CD14-positive monocyte (primary cell): Measurements from ENCODE around the gene RAPGEF5. TPM values are rescaled to one million over a fixed set of nuclear protein-coding genes. Genes with fewer than 3 reads are reported as not detected.

Experiments
- DNase-seq, 3 donors: peaks; one replicate each; pipeline ENCODE4 v3.0.0-alpha.2; 2011 to 2022
- H2AFZ ChIP-seq: 2 replicates; pipeline ENCODE4 v1.6.0; 2012; ENCODE audit warnings: mild to moderate bottlenecking, low read depth, low read length, inconsistent platforms; ENCODE audit not compliant: insufficient read depth, poor library complexity, severe bottlenecking
- H3K27ac ChIP-seq, 2 donors: 1 replicate in 1 of 2; 2 replicates in 1 of 2; pipeline ENCODE4 v1.5.1; 2012 to 2013; ENCODE audit warnings: low read length in 2 of 2, control low read depth in 1 of 2, inconsistent platforms in 1 of 2, low read depth in 1 of 2, mild to moderate bottlenecking in 1 of 2
- H3K27me3 ChIP-seq, 2 donors: one replicate each; pipeline versions ENCODE4 v1.6.0 to v1.6.1; 2011 to 2013; ENCODE audit warnings: low read length in 2 of 2; ENCODE audit not compliant: control insufficient read depth in 2 of 2, insufficient read depth in 2 of 2
- H3K36me3 ChIP-seq, 2 donors: replicated peaks in 1 of 2; 1 replicate in 1 of 2; 2 replicates in 1 of 2; pipeline versions ENCODE4 v1.5.1 to v1.6.1; 2012 to 2013; ENCODE audit warnings: low read length in 2 of 2, control low read depth in 1 of 2, inconsistent platforms in 1 of 2, mild to moderate bottlenecking in 1 of 2; ENCODE audit not compliant: insufficient read depth in 2 of 2, control insufficient read depth in 1 of 2
- H3K4me1 ChIP-seq, 2 donors: 1 replicate in 1 of 2; 2 replicates in 1 of 2; pipeline versions ENCODE4 v1.5.1 to v1.6.1; 2012 to 2013; ENCODE audit warnings: low read length in 2 of 2, control low read depth in 1 of 2, inconsistent platforms in 1 of 2, mild to moderate bottlenecking in 1 of 2, moderate library complexity in 1 of 2; ENCODE audit not compliant: insufficient read depth in 2 of 2, control insufficient read depth in 1 of 2
- H3K4me2 ChIP-seq: replicated peaks from 2 replicates; pipeline ENCODE3; 2012; ENCODE audit warnings: low read length, moderate library complexity, mild to moderate bottlenecking; ENCODE audit not compliant: poor library complexity, severe bottlenecking; ENCODE audit errors: extremely low read depth
- H3K4me3 ChIP-seq, 3 experiments: fragments of 200-600 bp in 1 of 3; sonication (generic) in 1 of 3; replicated peaks in 1 of 3; 1 replicate in 2 of 3; 2 replicates in 1 of 3; pipeline ENCODE4 v1.5.1; 2011 to 2013; ENCODE audit warnings: low read length in 3 of 3, mild to moderate bottlenecking in 3 of 3, control low read depth in 2 of 3, low read depth in 2 of 3, inconsistent platforms in 1 of 3, moderate library complexity in 1 of 3
- H3K79me2 ChIP-seq: 2 replicates; pipeline ENCODE4 v1.6.0; 2012; ENCODE audit warnings: mild to moderate bottlenecking, control low read depth, inconsistent platforms, low read length, moderate library complexity; ENCODE audit not compliant: insufficient read depth
- H3K9ac ChIP-seq: 2 replicates; pipeline ENCODE4 v1.6.0; 2017; ENCODE audit warnings: low read length, mild to moderate bottlenecking; ENCODE audit not compliant: insufficient read depth, poor library complexity, severe bottlenecking
- H3K9me3 ChIP-seq, 2 donors: replicated peaks in 1 of 2; 1 replicate in 1 of 2; 2 replicates in 1 of 2; pipeline versions ENCODE4 v1.5.1 to v1.6.1; 2012 to 2013; ENCODE audit warnings: low read length in 2 of 2, control low read depth in 1 of 2; ENCODE audit not compliant: control insufficient read depth in 1 of 2, insufficient read depth in 1 of 2
- H4K20me1 ChIP-seq: 2 replicates; pipeline ENCODE4 v1.6.0; 2012; ENCODE audit warnings: mild to moderate bottlenecking, low read length, control low read depth, moderate library complexity; ENCODE audit not compliant: insufficient read depth
- H3K27ac Mint-ChIP-seq, 7 donors: one replicate each; pipeline ENCODE4 v1.8.0; 2020; ENCODE audit warnings: mild to moderate bottlenecking in 7 of 7, mixed read lengths in 7 of 7, moderate library complexity in 6 of 7, inconsistent platforms in 2 of 7
- H3K27me3 Mint-ChIP-seq, 3 donors: one replicate each; pipeline ENCODE4 v1.8.0; 2021 to 2022; ENCODE audit warnings: low read depth in 3 of 3, mild to moderate bottlenecking in 3 of 3, mixed read lengths in 3 of 3, moderate library complexity in 3 of 3, inconsistent platforms in 1 of 3
- H3K36me3 Mint-ChIP-seq, 2 donors: one replicate each; pipeline ENCODE4 v1.8.0; 2020; ENCODE audit warnings: mixed read lengths in 2 of 2, inconsistent platforms in 1 of 2, mild to moderate bottlenecking in 1 of 2
- H3K4me1 Mint-ChIP-seq: one replicate; pipeline ENCODE4 v1.8.0; 2020; ENCODE audit warnings: mild to moderate bottlenecking, mixed read lengths
- H3K4me3 Mint-ChIP-seq, 2 donors: one replicate each; pipeline ENCODE4 v1.8.0; 2020; ENCODE audit warnings: mild to moderate bottlenecking in 2 of 2, mixed read lengths in 2 of 2, moderate library complexity in 1 of 2
- H3K9me3 Mint-ChIP-seq, 7 donors: one replicate each; pipeline ENCODE4 v1.8.0; 2020 to 2022; ENCODE audit warnings: mixed read lengths in 7 of 7, mild to moderate bottlenecking in 6 of 7, moderate library complexity in 6 of 7, inconsistent platforms in 2 of 7
- WGBS: methylation state at CpG from one replicate; pipeline ENCODE4 v1.1.5; 2013; ENCODE audit warnings: missing lambda C conversion rate; ENCODE audit not compliant: insufficient coverage; 5-methylcytosine and 5-hydroxymethylcytosine counted together
- intact Hi-C, 2 donors: fragments of 100-400 bp; cut with micrococcal nuclease; formaldehyde crosslinking; loops; one replicate each; pipeline versions ENCODE4 v1.15.0 to v1.15.1; 2023
- polyA plus RNA-seq, 3 donors: library from polyadenylated mRNA; depleted of rRNA in 1 of 3; unstranded in 2 of 3; stranded (reverse) in 1 of 3; fragments of 300-500 nt in 2 of 3; fragments of >200 nt in 1 of 3; fragmentation: Illumina TruSeq in 2 of 3; gene quantifications; 1 replicate in 2 of 3; 2 replicates in 1 of 3; pipeline ENCODE4 v1.2.3, GENCODE V29; 2012 to 2021
- TF ChIP-seq, protein P1 (sequence below): fragments of 200-600 bp; IDR thresholded peaks from one replicate; pipeline ENCODE4 v1.8.0; 2022; ENCODE audit warnings: antibody characterized with exemption, mild to moderate bottlenecking

The RAPGEF5 gene
- polyA plus RNA-seq, 3 donors, result not detected

DNA sequence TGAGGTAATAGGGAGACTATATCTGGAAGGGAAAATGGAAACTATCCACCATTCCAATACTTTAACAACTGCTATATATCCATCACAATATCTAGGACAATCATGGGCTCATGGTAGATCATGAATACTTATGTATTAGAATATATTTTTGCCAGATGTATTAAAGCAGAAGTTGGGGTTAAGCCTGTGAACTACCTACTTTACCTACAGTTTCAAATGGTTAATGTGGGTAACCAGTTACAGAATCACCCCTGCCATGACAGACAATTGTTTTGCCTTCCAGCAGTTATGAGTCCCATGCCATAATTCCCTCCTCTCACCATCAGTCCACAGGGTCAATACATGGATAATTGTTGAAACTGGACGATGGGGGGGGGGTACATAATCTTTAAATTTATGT, 29.9 kb upstream of the RAPGEF5 start:
- Histone ChIP-seq H3K36me3 (no peaks in the 10 kb centered on the region), H3K9me3 (no peaks in the 10 kb centered on the region), H3K4me3 (no peak overlapping the region), H3K9ac (no peak overlapping the region), H3K27ac (no peak overlapping the region), H3K4me2 (no peak overlapping the region), H3K79me2 (no peaks in the 10 kb centered on the region), H3K27me3 (no peaks in the 10 kb centered on the region), H3K4me1 (no peaks in the 10 kb centered on the region), H4K20me1 (no peaks in the 10 kb centered on the region), H2AFZ (no peak overlapping the region)
- H3K4me3 Mint-ChIP-seq, result no peak overlapping the region
- H3K36me3 Mint-ChIP-seq, result no peaks in the 10 kb centered on the region
- no peak for DNase-seq
- WGBS, result no CpG with 5 or more reads among the region's 1 CpG
- intact Hi-C loops, result no loop called here
- peaks cover 0 to 3% (median 0%) of the 10 kb centered on the region in 3 donors for H3K27me3 Mint-ChIP-seq
- H3K9me3 Mint-ChIP-seq, result peaks cover 0 to 2% (median 0%) of the 10 kb centered on the region in 7 donors
- TF ChIP-seq, protein P1, sequence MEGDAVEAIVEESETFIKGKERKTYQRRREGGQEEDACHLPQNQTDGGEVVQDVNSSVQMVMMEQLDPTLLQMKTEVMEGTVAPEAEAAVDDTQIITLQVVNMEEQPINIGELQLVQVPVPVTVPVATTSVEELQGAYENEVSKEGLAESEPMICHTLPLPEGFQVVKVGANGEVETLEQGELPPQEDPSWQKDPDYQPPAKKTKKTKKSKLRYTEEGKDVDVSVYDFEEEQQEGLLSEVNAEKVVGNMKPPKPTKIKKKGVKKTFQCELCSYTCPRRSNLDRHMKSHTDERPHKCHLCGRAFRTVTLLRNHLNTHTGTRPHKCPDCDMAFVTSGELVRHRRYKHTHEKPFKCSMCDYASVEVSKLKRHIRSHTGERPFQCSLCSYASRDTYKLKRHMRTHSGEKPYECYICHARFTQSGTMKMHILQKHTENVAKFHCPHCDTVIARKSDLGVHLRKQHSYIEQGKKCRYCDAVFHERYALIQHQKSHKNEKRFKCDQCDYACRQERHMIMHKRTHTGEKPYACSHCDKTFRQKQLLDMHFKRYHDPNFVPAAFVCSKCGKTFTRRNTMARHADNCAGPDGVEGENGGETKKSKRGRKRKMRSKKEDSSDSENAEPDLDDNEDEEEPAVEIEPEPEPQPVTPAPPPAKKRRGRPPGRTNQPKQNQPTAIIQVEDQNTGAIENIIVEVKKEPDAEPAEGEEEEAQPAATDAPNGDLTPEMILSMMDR, result no peak
- no peaks in the 10 kb centered on the region for H3K4me1 Mint-ChIP-seq
- no peak overlapping the region for H3K27ac Mint-ChIP-seq

- Mint-ChIP-seq H3K4me3 (no peak overlapping the region), H3K4me1 (no peaks in the 10 kb centered on the region), H3K27me3 (peaks cover 0 to 3% (median 0%) of the 10 kb centered on the region in 3 donors), H3K9me3 (peaks cover 0 to 2% (median 0%) of the 10 kb centered on the region in 7 donors), H3K27ac (no peak overlapping the region), H3K36me3 (no peaks in the 10 kb centered on the region)
- H3K36me3 ChIP-seq, result no peaks in the 10 kb centered on the region
- no peak overlapping the region for H3K9ac ChIP-seq
- TF ChIP-seq, protein P1, result no peak
- intact Hi-C loops, result no loop called here
- no peak overlapping the region for H3K27ac ChIP-seq
- no peaks in the 10 kb centered on the region for H3K9me3 ChIP-seq
- no peaks in the 10 kb centered on the region for H3K79me2 ChIP-seq
- no peak overlapping the region for H3K4me3 ChIP-seq
- DNase-seq, result no peak
- no peak overlapping the region for H2AFZ ChIP-seq
- no peaks in the 10 kb centered on the region for H3K4me1 ChIP-seq
- H4K20me1 ChIP-seq, result no peaks in the 10 kb centered on the region
- no peak overlapping the region for H3K4me2 ChIP-seq
- no peaks in the 10 kb centered on the region for H3K27me3 ChIP-seq
- no CpG with 5 or more reads among the region's 2 CpGs for WGBS
Observed at GRCh38 chr7:22386206-22386858, 29.4 kb upstream of the RAPGEF5 start.
